GM11168 (cell line): ENCODE results near the gene LRRC37B.
"Not testable (repeated sequence)": the region's sequence is repeated elsewhere in the genome, so short reads cannot be mapped to it uniquely, and the experiment has no call there.

Experiments used
- in situ Hi-C: fragments of 300-500 bp; cut with MboI; formaldehyde crosslinking; loops from one replicate; pipeline ENCODE4 v1.12.0; 2022; ENCODE audit warnings: low sequenced_read_pairs; ENCODE audit not compliant: unreplicated experiment

The LRRC37B gene

DNA sequence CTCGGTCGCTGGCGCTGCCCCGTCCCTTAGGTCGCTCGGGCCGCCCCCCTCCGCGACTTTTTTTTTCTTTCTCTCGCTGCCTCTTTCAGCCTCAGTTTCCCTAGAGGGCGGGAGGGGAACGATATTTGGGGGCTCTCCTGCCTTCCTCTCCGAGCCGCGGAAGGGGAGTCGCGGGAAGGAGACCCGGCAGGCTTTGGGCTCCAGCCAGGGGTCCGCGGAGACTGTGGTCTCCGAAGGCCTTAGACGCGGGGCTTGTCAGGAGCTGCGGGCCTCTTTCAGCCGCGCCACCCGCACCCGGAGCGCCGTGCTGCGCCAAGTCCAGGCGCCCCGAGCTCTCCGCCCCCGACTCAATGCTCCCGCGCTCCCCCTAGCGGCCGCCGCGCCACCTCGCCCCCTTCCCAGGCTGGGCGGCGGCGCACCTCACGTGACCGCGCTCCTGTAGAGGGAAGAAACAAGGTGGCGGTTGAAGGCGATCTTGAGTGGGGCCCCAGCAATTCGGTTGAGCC lies at the start of gene LRRC37B:
LRRC37B (plus strand) TSS at position 427 of the 506 bp plus-strand sequence. CDS start 14,010 bp downstream, outside the sequence.
- in situ Hi-C loops: no loop called here

DNA sequence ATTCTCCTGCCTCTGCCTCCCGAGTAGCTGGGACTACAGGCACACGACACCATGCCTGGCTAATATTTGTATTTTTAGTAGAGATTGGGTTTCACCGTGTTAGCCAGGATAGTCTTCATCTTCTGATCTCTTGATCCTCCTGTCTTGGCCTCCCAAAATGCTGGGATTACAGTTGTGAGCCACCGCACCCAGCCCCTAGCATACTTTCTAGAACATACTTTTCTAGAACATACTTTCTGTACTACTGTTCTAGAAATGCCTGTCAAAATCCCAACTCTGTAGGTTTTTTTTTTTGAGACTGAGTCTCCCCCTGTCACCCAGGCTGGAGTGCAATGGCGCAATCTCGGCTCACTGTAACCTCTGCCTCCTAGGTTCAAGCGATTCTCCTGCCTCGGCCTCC lies 43.1 kb upstream of the LRRC37B start:
- in situ Hi-C loops: not testable (repeated sequence)

GRCh38 chr17:31967648-31968047 lies 39.5 kb upstream of the LRRC37B start:
- in situ Hi-C loops: no loop called here

- in situ Hi-C loops: not testable (repeated sequence)
Observed at GRCh38 chr17:31970416-31970815, 36.8 kb upstream of the LRRC37B start.

- in situ Hi-C loops: loop anchor here (5.0 kb wide), 1 partner anchor 1202 kb away; no protein-coding TSS in a partner anchor
Observed at GRCh38 chr17:31974269-31975071, 32.7 kb upstream of the LRRC37B start.

DNA sequence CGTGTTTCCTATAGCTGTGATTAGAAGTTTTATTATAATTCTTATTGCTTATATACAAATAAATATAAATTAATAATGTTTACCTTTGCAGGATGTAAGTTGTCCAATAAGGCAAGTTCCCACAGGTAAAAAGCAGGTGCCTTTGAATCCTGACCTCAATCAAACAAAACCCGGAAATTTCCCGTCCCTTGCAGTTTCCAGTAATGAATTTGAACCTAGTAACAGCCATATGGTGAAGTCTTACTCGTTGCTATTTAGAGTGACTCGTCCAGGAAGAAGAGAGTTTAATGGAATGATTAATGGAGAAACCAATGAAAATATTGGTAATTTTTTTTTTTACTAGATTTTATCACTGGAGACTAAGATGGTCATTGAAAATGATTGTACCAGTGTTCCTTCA lies 31.8 kb upstream of the LRRC37B start:
- in situ Hi-C loops: loop anchor here (5.0 kb wide), 1 partner anchor 1203 kb away; no protein-coding TSS in a partner anchor

DNA sequence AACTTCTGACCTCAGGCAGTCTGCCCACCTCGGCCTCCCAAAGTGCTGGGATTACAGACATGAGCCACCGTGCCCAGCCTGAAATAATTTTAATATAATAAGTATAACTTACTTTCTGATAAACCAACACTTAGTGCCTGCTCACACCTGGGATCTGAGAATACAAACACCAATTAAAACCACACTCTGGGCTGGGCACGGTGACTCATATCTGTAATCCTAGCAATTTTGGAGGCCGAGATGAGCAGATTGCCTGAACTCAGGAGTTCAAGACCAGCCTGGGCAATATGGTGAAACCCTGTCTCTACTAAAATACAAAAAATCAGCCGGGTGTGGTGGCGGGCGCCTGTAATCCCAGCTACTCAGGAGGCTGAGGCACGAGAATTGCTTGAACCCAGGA lies 15.4 kb upstream of the LRRC37B start:
- in situ Hi-C loops: not testable (repeated sequence)

GRCh38 chr17:31997005-31997404 lies 10.2 kb upstream of the LRRC37B start:
- in situ Hi-C loops: no loop called here

DNA sequence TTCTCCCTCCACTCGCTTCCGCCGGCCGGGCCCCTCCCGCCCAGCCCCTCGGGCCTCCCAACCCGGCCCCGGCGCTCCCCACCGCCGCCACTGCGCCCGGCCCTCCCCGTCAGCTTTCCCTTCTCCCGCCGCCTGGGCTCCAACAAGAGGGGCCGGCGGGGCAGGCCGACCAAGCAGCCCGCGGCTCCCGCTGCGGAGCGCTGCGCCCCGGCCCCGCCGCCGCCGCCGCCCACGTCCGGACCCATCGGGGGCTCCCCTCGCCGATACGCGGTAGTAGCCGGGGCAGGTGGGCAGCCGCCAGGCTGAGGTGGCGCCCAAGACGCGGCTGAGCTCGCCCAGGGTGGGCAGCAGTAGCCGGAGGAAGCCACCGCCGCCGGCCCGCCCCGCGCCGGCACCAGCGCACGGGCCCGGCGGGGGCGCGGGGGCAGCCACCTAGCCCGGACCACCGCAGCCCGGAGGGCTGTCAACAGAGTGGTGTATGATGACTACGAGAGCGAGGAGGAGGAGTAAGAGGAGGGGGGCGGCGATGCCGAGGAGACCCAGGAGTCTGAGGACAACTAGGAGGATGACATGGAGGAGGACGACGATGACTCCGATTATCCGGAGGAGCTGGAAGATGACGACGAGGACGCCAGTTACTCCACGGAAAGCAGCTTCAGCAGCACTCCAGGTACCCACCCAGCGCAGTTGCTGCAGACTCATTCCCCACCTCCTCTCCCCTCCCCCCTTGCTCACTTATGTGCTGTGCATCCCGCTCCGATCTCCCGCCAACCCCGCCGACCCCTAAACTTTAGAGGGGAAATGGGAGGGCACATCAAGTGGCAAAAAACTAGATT lies 498 bp downstream of the LRRC37B start:
- in situ Hi-C loops: no loop called here

GRCh38 chr17:32009262-32009542 lies 2.0 kb downstream of the LRRC37B start:
- in situ Hi-C loops: no loop called here

DNA sequence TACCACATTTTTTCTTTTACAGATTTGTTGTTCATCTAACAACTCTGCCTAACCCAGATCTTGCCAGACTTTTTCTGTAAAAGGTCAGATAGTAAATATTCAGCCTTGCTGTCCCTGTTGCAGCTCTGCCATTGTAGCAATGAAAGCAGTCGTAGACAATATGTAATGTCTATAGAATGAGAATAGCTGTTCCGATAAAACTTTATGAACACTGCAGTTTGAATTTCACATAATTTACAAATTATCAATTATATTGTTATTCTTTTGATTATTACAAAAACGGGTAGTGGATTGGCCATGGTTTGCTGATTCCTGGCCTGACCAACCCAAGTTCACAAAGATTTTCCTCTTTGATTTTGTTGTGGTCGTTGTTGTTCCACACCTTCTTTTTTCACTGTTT lies 2.9 kb downstream of the LRRC37B start:
- in situ Hi-C loops: no loop called here

GRCh38 chr17:32015245-32016013 lies 8.2 kb downstream of the LRRC37B start:
- in situ Hi-C loops: no loop called here

DNA sequence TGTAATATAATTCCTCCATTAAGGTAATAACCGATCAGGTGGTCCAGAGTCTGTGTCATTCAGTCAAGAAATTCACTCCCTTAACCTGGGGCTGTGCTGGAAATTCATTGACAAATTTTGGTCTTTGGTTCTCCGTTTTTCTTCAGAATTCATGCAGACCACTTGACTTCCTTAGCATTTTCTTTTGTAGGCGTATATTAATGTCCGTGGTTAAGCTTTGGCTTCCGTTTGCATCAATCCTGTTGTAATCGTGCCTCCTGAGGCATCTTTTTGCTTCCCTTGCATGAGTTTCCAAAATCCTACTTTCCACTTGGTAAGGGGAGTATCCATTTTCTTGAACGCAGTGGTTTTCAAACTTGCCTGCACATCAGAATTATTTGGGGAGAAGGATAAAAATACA lies 9.0 kb downstream of the LRRC37B start:
- in situ Hi-C loops: no loop called here

GRCh38 chr17:32019228-32019627 lies 12.0 kb downstream of the LRRC37B start:
- in situ Hi-C loops: no loop called here

DNA sequence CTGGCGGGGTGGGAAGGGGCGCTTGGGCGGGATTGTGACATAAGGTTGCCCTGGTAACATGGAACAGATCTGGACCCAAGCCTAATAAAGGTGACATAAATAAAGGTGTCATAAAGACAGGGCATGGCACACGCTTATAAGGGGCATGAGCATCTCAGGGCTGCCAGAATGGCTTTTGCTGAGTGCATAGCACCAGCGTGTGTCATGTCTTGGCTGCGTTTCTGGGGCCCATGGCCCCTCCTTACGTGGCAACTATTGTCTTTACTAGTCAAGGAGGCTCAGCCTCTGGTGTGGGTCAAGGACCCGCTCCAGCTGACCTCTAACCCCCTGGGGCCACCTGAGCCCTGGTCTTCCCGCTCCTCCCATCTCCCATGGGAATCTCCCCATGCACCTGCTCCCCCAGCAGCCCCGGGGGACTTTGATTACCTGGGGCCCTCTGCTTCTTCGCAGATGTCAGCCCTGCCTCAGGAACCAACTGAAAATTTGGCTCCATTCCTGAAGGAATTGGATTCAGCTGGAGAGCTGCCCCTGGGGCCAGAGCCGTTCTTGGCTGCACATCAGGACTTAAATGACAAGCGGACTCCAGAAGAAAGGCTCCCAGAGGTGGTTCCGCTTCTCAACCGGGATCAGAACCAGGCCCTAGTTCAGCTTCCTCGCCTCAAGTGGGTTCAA lies 13.9 kb downstream of the LRRC37B start:
- in situ Hi-C loops: loop anchor here (10.0 kb wide), 1 partner anchor 976 kb away; no protein-coding TSS in a partner anchor

GRCh38 chr17:32021615-32021955 lies 14.4 kb downstream of the LRRC37B start:
- in situ Hi-C loops: loop anchor here (10.0 kb wide), 1 partner anchor 977 kb away; no protein-coding TSS in a partner anchor

DNA sequence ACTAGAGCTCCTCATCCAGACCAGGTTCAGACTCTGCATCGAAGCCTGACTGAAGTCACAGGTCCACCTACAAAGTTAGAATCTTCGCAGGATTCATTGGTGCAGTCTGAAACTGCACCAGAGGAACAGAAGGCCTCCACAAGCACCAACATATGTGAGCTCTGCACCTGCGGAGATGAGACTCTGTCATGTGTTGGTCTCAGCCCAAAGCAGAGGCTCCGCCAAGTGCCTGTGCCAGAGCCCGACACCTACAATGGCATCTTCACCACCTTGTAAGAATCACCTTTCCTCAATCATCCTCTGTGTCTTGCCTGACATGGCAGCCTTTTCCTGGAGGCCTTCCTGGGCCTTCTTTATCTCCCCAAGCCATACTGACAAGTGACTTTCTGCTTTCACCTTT lies 15.4 kb downstream of the LRRC37B start:
- in situ Hi-C loops: loop anchor here (10.0 kb wide), 1 partner anchor 978 kb away; no protein-coding TSS in a partner anchor

DNA sequence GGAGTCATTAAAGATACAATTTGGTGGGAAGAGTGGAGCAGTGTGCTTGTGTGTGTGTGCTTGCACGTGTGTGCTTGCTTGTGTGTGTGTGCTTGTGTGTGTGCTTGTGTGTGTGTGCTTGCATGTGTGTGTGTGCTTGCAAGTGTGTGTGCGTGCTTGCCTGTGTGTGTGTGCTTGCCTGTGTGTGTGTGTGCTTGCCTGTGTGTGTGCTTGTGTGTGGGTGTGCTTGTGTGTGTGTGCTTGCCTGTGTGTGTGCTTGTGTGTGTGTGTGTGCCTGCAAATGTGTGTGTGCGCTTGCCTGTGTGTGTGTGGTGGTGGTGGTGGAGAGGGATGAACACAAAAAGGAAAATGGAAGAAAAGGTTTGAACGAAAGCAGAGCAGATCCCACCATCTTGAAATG lies 20.1 kb downstream of the LRRC37B start:
- in situ Hi-C loops: loop anchor here (10.0 kb wide), 1 partner anchor 982 kb away; no protein-coding TSS in a partner anchor

DNA sequence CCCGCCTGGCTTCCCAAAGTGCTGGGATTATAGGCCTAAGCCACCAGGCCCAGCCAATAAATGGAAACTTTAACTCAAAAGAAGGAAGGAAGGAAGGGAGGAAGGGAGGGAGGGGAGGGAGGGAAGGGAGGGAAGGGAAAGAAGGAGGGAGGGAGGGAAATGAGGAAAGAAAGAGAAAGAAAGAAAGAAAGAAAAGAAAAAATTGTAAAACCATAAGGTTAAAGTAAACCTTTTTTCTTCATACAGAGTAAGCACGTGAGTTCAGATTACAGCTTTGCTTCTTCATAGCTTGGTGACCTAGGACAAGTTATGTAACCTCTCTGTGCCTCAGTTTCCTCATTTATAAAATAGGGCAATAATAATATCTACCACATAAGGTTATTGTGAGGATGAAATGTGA lies 26.0 kb downstream of the LRRC37B start:
- in situ Hi-C loops: no loop called here

GRCh38 chr17:32033812-32034211 lies 26.6 kb downstream of the LRRC37B start:
- in situ Hi-C loops: not testable (repeated sequence)
